Measurements from ENCODE around the gene RHCE.
"Not testable (repeated sequence)": the region's sequence is repeated elsewhere in the genome, so short reads cannot be mapped to it uniquely, and the experiment has no call there.

DNA sequence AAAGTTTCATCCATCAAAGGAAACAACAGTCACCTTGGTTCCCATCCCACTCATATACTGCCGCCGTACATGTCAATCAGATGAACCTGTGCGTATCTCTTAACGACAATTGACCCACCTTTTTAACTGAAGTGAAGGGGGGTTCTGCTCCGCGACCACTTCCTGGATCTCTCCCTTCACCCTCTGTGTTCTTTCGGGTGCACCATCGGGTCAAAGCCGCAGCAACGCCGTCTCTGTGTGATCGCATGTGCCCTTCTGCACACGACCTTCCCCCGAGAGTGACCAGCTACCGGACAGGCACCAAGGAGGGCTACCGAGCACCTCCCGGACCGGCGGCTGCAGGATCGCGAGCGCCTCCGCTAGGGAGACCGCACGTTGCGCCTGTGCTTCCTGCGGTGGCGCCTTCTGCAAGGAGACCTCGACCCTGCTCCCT lies 83.7 kb downstream of the RHCE start:
- TF ChIP-seq, protein P1, sequence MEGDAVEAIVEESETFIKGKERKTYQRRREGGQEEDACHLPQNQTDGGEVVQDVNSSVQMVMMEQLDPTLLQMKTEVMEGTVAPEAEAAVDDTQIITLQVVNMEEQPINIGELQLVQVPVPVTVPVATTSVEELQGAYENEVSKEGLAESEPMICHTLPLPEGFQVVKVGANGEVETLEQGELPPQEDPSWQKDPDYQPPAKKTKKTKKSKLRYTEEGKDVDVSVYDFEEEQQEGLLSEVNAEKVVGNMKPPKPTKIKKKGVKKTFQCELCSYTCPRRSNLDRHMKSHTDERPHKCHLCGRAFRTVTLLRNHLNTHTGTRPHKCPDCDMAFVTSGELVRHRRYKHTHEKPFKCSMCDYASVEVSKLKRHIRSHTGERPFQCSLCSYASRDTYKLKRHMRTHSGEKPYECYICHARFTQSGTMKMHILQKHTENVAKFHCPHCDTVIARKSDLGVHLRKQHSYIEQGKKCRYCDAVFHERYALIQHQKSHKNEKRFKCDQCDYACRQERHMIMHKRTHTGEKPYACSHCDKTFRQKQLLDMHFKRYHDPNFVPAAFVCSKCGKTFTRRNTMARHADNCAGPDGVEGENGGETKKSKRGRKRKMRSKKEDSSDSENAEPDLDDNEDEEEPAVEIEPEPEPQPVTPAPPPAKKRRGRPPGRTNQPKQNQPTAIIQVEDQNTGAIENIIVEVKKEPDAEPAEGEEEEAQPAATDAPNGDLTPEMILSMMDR (IDR thresholded peaks at IDR 0.05; ENCODE audit: control extremely low read depth in 1 of 3, insufficient read depth in 1 of 3, low read depth in 1 of 3, low read length in 3 of 3) = not testable (repeated sequence)
- TF ChIP-seq SP1 (IDR thresholded peaks at IDR 0.05; ENCODE audit: low read depth, low read length); JUND (IDR thresholded peaks at IDR 0.05; ENCODE audit: low read length); RAD21 (IDR thresholded peaks at IDR 0.05 in 1 of 2, conservative IDR thresholded peaks at IDR 0.05 in 1 of 2; ENCODE audit: low read depth in 2 of 2, low read length in 2 of 2); ASH2L (IDR thresholded peaks at IDR 0.05; ENCODE audit: low read length); POLR2AphosphoS5 (IDR thresholded peaks at IDR 0.05; ENCODE audit: low read depth, low read length): not testable (repeated sequence)

Data from H1 (cell line).